Measurements from ENCODE around the gene SLC22A1.

- no peak for TF ChIP-seq CTCF (conservative IDR thresholded peaks at IDR 0.05; ENCODE audit: low read depth, low read length)
- TF ChIP-seq FOS (IDR thresholded peaks at IDR 0.05; ENCODE audit: low read depth, low read length), result no peak
- no peak for TF ChIP-seq RAD21 (IDR thresholded peaks at IDR 0.05; ENCODE audit: low read length)
These were observed 42.5 kb upstream of the SLC22A1 start for GRCh38 chr6:160078883-160079685.
